ENCODE measurements around the gene MAFG.

MAFG gene

GRCh38 chr17:81870131-81870980 lies 57.2 kb downstream of the MAFG start:
- Histone ChIP-seq H3K27me3 (no peaks in the 10 kb centered on the region), H3K36me3 (peaks cover 7 to 43% (median 22%) of the 10 kb centered on the region in 3 donors), H3K9me3 (no peaks in the 10 kb centered on the region), H3K27ac (peak overlapping the region; percentile 87 to 97), H3K4me3 (peak overlapping the region; percentile 61 to 94), H3K4me1 (peaks cover 0 to 59% (median 32%) of the 10 kb centered on the region in 4 donors)
- no peak for TF ChIP-seq CTCF (IDR thresholded peaks at IDR 0.05)
- intact Hi-C loops (cut with DNase I; ENCODE audit: low total_unique reads): no loop called here
- DNase-seq: no peak

DNA sequence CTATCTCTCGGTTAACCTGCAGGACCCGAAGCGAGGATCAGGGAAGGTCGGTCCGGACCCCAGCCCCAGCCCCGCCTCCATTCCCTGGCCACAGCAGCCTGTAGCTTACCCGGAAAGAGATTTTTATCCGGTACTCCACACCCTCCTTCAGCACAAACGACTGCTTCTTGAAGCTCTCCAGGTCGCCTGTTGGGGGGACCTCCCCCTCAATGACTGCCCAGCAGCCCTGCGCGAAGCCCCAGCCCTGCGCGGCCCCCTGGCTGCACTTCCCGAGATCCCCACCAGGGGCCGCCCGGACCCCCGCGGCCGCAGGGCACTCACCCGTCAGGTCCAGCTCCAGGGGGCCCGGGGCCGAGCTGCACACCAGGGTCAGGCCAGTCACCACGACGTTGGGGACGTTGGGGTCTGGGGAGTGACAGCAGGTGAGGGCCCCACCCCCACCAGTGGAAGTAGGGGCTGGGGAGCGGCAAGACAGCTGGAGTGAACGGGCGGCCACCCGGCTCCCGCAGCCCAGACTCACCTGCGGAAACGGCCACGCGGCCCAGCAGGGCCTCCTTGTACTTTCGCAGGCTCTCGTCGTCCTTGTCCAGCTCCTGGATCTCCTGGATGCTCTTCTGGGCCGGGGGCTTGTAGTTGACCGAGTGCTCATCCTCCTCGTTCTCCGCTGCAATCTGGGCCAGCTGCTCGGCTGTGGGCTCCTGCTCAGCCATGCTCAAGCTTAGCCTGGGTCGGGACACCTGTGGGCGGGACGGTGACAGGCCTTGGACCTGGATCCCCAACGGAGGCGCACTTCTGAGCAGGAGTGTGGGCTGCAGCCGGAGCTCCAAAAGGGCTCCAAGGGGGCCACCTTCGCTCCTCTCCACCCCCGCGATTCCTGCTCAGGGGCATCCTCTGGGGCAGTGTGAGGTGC lies 58.1 kb downstream of the MAFG start:
- Histone ChIP-seq H3K36me3 (peaks cover 7 to 49% (median 22%) of the 10 kb centered on the region in 3 donors), H3K9me3 (no peaks in the 10 kb centered on the region), H3K27me3 (no peaks in the 10 kb centered on the region), H3K4me3 (peak overlapping the region; percentile 61 to 94), H3K27ac (peak overlapping the region; percentile 87 to 97), H3K4me1 (peaks cover 0 to 59% (median 32%) of the 10 kb centered on the region in 4 donors)
- peak; percentile 77 to 82 for TF ChIP-seq CTCF (IDR thresholded peaks at IDR 0.05)
- intact Hi-C loops (cut with DNase I; ENCODE audit: low total_unique reads): loop anchor here (2.0 kb wide), 1 partner anchor 53 kb away; no protein-coding TSS in a partner anchor
- DNase-seq: no peak

DNA sequence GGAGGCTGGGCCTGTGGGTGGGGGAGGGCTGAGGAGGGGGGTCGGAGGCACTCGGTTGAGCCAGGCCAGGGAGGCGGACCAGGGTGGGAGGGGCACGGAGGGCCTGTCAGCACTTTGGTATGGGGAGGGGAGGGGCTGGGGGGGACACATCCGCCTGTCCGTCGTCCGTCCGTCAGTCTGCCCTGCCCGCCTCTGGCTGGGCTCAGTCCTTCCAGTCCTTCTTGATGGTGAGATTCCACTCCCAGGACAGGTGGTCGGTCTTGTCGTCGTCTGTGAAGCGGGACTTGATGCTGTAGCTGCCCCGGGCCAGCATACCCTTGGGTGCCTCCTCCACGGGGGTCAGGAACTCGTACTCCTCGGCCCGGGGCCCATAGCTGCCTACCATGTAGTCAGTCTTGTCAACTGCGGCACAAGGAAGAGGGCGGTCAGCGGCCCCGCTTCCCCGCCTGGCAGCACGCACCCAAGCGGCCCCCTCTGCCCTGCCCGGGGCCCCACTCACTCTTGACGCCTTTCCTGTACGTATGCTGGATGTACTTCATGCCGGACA lies 58.8 kb downstream of the MAFG start:
- peak overlapping the region; percentile 87 to 97 for H3K27ac ChIP-seq
- TF ChIP-seq CTCF (IDR thresholded peaks at IDR 0.05): no peak
- H3K36me3 ChIP-seq: peaks cover 7 to 55% (median 22%) of the 10 kb centered on the region in 3 donors
- H3K4me3 ChIP-seq: no peak overlapping the region
- no peaks in the 10 kb centered on the region for H3K27me3 ChIP-seq
- intact Hi-C loops (cut with DNase I; ENCODE audit: low total_unique reads): loop anchor here (2.0 kb wide), 1 partner anchor 54 kb away; no protein-coding TSS in a partner anchor
- peaks cover 0 to 65% (median 32%) of the 10 kb centered on the region in 4 donors for H3K4me1 ChIP-seq
- DNase-seq: peak in 1 of 2 donors; percentile 73
- no peaks in the 10 kb centered on the region for H3K9me3 ChIP-seq
